ENCODE data around the gene COLEC11.
"Not testable (repeated sequence)": the region's sequence is repeated elsewhere in the genome, so short reads cannot be mapped to it uniquely, and the experiment has no call there.

Gene COLEC11

DNA sequence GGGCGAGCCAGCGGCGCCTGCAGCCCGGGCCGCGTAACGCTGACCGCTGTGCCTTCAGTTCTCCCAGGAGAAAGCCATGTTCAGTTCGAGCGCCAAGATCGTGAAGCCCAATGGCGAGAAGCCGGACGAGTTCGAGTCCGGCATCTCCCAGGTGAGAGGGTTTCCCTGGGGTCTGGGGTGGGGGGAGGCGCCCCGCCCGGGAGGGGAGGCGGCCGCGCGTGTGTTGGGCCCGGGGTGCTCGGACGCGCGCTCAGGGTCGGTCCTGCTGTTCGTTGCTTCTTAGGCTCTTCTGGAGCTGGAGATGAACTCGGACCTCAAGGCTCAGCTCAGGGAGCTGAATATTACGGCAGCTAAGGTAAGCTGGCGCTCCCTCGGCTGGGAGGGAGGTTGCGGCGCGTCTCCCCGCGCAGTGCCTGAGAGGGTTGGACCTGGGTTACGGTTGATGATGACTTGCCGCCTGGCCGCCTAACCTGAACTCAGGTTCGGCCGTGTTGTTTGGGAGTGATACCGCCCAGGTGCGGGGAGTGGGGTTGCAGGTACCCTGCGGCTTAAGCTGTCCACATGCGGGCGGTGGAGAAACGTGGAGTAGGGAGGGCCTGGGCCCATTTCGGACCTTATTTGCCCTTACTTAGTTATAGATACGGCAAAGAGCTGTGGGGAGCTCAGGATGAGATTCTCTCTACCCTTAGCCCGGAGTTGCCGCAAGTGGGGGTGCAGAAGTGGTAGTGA, 19.2 kb upstream of the COLEC11 start:
- FAIRE-seq (no peak), DNase-seq (ENCODE audit: insufficient read length, low spot score) (no peak)
- TF ChIP-seq POLR2A (IDR thresholded peaks at IDR 0.05; ENCODE audit: low read depth, low read length), result no peak

DNA sequence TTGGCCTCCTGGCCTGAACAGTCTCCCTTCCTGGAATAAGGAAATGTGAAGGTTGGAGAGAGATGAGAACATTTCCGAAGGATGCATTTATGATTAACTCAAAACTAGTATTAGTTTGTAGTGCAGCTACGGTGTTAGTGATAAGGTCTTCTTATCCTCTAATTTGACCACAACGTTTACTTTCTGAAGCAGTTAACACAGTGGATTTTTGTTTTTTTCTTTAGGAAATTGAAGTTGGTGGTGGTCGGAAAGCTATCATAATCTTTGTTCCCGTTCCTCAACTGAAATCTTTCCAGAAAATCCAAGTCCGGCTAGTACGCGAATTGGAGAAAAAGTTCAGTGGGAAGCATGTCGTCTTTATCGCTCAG, 18.7 kb upstream of the COLEC11 start:
- DNase-seq (ENCODE audit: insufficient read length, low spot score); FAIRE-seq: not testable (repeated sequence)

DNA sequence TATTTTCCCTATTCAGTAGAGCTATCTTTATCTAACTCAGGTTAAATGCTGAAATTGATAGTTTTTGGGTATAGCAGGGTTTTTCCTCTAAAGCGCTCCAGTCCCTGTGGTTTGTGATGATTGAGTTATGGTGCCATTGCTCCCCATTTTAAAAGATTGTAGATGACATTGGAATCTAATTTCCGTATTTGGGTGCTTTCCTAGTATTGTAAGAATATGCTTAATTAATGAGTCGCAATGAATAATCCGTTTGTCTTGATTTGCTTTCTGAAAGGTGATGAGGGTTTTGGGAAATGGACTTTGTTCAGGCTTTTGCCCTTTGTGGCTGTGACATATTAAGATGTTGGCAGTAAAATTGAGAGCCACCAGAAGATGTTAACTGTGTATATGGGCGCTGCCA, 15.9 kb upstream of the COLEC11 start:
- DNase-seq (ENCODE audit: insufficient read length, low spot score), result no peak
- FAIRE-seq, result no peak
- no peak for TF ChIP-seq POLR2A (IDR thresholded peaks at IDR 0.05; ENCODE audit: low read depth, low read length)

DNA sequence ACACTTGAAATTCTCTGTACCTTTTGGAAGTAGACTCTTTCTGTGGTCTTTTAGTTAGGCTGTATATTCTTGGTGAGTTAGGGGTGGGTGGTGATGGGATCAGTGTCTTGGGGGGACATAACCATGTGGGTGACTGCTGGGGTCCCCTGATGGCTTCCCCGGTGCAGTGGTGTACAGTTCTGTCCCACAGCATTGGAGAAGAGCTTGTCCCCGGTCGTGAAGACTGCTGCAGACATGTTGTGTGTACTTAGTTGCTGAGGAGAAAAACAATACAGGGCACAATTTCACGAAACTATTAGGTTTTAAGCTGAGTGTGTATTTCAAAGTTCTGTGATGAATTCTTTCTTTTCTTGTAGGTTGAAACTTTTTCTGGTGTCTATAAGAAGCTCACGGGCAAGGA, 14.5 kb upstream of the COLEC11 start:
- FAIRE-seq (no peak), DNase-seq (ENCODE audit: insufficient read length, low spot score) (no peak)
- no peak for TF ChIP-seq POLR2A (IDR thresholded peaks at IDR 0.05; ENCODE audit: low read depth, low read length)

DNA sequence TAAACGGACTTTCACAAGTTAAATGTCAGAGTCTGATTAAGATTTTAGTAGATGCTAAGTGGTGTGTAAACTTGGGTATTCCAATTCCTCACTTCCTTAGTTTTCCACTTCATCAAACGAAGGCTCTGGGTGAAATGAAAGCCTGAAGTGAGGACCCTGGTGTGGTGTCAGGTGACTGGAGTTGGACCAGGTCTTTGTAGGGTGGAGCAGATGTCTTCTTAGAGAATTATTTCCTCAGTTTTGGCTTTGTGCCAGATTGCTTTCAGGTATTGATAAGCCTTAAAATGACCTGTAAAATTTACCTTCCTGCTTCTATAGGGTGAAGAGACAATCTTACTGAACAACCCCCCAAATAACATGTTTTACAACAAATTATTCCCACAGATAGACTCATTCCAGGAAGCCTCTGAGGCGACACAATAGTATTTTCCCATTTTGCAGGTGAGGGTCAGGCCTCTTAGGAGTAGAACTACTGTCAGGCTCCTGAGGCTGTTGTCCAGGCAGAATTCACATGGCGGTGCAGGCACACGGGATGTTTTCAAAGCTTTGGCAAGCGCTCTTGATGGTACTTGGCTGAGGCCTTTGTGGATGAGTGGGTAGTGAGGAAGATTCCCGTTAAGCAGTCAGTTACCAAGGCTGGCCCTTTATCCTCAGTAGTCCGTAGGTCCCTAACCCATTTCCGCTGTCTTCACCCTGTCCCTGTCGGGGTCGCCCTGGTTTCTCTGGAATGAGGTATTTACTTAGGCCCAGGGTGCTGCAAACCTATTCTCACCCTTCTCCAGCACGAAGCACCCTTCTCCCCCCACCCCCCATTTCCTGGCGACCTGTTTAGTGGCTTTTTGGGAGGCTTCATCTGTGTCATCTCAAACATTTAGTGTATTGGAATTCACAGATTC, 13.3 kb upstream of the COLEC11 start:
- TF ChIP-seq POLR2A (IDR thresholded peaks at IDR 0.05; ENCODE audit: low read depth, low read length), result no peak
- DNase-seq (ENCODE audit: insufficient read length, low spot score) (no peak), FAIRE-seq (no peak)

DNA sequence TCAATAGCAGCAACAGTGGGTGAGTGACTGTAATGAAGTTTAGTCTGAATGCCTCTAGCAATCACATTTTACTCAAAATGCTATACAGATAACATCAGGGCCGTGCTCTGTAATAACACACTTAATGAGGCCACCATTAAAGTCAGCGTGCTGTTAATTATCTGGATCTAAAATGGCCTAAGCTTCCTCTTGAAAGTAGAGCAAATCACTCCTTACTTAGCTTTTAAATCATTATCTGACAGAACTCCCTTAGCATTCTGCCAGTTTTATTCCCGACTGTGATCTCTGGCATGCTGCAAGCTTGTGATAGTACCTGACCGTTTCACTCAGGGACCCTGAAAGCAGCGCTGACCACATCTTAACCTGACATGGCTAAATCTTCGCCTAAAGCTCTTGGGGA, 10.8 kb upstream of the COLEC11 start:
- DNase-seq (ENCODE audit: insufficient read length, low spot score), result no peak
- no peak for FAIRE-seq
- TF ChIP-seq POLR2A (IDR thresholded peaks at IDR 0.05; ENCODE audit: low read depth, low read length), result no peak

DNA sequence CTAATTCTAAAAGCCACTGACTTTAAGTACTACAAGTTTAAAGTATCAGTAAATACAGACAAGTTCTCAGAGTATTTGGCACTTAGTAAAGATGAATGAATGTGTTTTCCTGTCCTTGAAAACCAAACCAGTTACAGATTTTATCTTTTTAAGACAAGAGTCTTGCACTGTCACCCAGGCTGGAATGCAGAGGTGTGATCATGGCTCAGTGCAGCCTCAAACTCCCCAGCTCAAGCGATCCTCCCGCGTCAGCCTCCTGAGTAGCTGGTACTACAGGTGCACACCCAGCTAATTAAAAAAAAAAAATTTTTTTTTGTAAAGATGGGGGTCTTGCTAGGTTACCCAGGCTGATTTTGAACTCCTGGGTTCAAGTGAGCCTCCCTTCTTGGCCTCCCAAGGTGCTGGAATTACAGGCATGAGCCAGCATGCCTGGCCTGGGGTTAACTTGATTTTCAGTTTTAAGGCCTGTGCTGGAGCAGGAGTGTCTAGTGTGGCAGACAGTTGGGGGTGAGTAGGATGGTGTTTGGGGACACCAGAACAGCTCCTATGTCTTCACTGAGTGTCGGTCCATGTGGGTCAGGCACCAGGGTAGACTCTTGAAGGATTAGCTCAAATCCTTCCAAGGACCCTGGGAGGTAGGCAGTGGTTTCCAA, 10.2 kb upstream of the COLEC11 start:
- no peak for FAIRE-seq

DNA sequence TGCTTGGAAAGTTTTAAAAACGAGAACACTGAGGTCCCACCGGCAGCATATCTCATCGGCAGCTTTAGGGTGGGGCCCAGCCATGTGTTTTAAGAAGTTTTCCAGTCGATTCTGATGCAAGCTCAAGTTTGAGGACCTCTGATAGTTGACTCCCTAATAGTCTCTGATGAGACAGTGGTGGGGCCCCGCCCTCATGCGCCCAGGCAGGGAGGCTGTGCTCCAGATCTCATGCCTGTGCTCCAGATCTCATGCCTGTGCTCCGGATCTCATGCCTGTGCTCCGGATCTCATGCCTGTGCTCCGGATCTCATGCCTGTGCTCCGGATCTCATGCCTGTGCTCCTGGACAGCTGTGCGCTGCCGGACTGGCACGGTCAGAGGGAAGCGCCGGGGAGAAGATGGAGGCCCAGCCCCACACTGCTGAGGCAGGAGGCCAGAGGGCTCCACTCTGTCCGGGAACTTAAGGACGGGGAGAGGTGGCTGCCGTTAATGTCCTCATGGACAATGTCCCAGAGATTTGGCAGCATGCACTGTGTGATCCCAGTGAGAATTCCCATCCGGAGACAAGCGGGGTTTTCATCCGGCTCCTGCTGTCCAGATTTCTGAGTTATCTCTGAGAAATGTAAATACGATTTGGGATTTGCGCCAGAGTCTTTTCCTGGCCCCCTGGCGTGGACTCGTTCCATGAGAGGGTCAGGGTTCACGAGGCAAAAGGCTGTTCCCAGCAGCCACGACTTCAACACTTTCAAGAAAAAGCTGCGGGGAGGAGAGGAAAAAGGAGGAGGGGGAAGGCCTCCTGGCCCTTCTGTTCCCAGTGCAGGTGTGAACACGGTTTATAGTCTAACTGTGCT, 9.4 kb upstream of the COLEC11 start:
- DNase-seq (ENCODE audit: insufficient read length, low spot score) (no peak), FAIRE-seq (no peak)
- no peak for TF ChIP-seq POLR2A (IDR thresholded peaks at IDR 0.05; ENCODE audit: low read depth, low read length)

More for the DNA sequence above, 10.2 kb upstream of the COLEC11 start:
- DNase-seq (ENCODE audit: insufficient read length, low spot score), result no peak
- TF ChIP-seq POLR2A (IDR thresholded peaks at IDR 0.05; ENCODE audit: low read depth, low read length), result no peak

DNA sequence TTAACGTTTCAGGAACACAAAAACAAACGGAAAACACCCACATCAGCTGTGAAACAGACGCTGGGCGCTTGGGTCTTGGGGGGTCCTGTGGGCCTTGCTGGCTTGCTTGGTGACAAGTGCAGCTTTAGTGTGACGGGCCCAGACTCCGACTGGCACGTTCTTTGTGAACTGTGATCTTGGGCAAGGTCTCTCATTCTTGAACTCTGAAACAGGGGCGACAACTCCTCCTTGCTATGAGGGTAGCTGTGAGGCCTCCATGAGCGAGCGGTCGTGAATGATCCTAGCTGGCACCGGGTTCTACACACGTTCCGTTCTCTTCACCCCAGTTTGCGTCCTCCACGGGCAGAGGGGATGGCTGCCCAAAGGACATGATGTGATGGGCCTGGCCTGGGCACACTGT, 8.7 kb upstream of the COLEC11 start:
- no peak for TF ChIP-seq POLR2A (IDR thresholded peaks at IDR 0.05; ENCODE audit: low read depth, low read length)
- no peak for FAIRE-seq
- DNase-seq (ENCODE audit: insufficient read length, low spot score), result no peak

DNA sequence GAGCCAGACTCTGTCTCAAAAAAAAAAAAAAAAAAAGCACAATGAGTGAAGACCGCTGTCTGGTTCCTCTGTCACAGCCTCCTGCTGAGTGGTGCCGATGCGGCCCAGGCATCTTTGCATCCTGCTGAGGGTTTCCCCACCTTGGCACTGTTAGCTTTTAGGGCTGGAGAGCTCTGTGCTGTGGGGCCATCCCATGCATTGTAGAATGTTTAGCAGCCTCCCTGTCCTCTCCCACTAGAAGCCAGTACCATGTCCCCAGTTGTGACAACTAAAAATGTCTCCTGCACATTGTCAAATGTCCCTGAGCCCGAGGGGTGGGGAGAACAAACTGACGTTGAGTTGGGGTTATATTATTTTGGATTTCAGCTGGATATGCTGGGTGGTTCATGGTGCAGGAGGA, 7.9 kb upstream of the COLEC11 start:
- FAIRE-seq, result no peak

DNA sequence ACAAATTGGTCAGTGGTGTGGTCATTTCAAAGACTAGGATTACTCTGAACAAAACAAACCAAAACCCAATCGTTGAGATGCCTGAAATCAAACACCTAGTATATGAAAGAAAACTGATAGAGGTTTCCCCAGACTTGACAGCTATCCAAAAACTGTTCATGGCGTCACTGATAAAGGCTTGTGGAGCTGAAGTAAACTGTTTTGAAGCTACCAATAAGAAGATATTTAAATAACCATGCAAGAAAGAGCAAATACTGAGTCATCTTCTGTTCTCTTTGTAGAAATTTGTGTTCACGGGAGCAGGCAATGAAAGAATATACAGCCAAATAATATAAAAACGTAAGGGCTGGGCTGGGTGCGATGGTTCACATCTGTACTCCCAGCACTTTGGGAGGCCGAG, 7.5 kb upstream of the COLEC11 start:
- no peak for DNase-seq (ENCODE audit: insufficient read length, low spot score)
- no peak for FAIRE-seq
- no peak for TF ChIP-seq POLR2A (IDR thresholded peaks at IDR 0.05; ENCODE audit: low read depth, low read length)

More for the DNA sequence above, 7.9 kb upstream of the COLEC11 start:
- DNase-seq (ENCODE audit: insufficient read length, low spot score), result no peak
- no peak for TF ChIP-seq POLR2A (IDR thresholded peaks at IDR 0.05; ENCODE audit: low read depth, low read length)

DNA sequence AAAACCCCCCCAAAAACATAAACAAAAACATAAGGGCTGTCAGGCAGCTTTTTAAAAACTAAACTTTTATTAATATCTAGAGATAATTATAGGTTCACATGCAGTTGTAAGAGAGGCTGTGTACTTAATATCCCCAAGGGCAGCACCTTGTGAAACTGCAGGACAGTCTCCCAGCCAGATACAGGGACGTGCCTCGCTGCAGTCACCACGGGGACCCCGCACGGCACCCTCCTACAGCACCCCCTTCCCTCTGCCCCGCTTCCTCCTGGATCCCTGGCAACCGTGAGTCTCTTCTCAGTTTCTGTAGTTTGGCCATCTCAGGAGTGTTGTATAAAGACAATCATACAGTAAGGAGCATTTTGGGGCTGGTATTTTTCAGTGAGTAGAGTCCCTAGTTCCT, 6.8 kb upstream of the COLEC11 start:
- no peak for TF ChIP-seq POLR2A (IDR thresholded peaks at IDR 0.05; ENCODE audit: low read depth, low read length)
- FAIRE-seq (no peak), DNase-seq (ENCODE audit: insufficient read length, low spot score) (no peak)

DNA sequence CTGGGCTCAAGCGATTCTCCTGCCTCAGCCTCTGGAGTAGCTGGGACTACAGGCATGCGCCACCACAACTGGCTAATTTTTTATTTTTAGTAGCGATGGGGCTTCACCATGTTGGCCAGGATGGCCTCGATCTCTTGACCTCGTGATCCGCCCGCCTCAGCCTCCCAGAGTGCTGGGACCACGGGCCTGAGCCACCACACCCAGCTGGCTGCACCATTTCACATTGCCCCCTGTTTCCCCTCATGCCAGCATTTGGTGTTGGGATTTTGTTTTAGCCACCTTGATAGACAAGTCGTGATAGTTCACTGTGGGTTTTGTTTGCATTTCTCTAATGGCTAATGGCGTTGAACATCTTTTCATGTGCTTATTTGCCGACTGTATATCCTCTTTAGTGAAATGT, 5.8 kb upstream of the COLEC11 start:
- FAIRE-seq, result no peak

DNA sequence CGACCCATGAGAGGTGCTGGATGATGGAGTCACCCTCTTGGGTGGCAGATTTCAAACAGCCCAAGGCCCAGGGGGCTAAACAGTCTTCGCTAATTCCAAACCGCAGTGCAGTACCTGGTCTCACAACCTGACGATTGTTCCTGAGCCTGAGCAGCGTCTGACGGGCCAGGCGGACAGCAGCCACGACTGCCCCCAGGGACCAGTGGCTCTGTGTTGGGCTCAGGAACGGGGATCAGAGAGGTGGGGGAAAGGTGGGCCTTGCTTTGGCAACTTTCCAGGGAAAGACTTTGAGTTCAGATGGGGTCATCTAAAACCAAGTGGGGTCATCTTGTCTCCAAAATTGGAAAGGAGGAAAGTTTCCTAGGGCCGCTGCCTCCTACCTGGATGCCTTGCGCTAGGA, 492 bp downstream of the COLEC11 start:
- FAIRE-seq (no peak), DNase-seq (ENCODE audit: insufficient read length, low spot score) (no peak)
- TF ChIP-seq POLR2A (IDR thresholded peaks at IDR 0.05; ENCODE audit: low read depth, low read length), result no peak

More for the DNA sequence above, 5.8 kb upstream of the COLEC11 start:
- DNase-seq (ENCODE audit: insufficient read length, low spot score), result no peak
- TF ChIP-seq POLR2A (IDR thresholded peaks at IDR 0.05; ENCODE audit: low read depth, low read length), result no peak
